PC-9 (cell line): ENCODE measurements around the gene NOL6. TPM values are rescaled to one million over a fixed set of nuclear protein-coding genes. Genes with fewer than 3 reads are reported as not detected.

Source experiments
- BruUV-seq: library from RNA; stranded (reverse); fragments of 400-500 nt; replicated peaks from 2 replicates; lab custom pipeline; 2021; lab: Mats Ljungman, UMichigan
- CTCF ChIA-PET: fragments of 300-600 bp; sonication (Branson Sonifier 250); formaldehyde crosslinking; loops from one replicate; lab custom pipeline; 2022; ENCODE audit warnings: antibody characterized with exemption; lab: Charles Lee
- POLR2A ChIA-PET: fragments of 300-600 bp; sonication (Branson Sonifier 250); formaldehyde crosslinking; loops from one replicate; lab custom pipeline; 2022; ENCODE audit warnings: antibody characterized with exemption; ENCODE audit not compliant: unreplicated experiment; lab: Charles Lee
- DNase-seq, 2 experiments: peaks; one replicate each; pipeline versions ENCODE4 v3.0.0 to v3.0.0-alpha.2; 2015 to 2022; ENCODE audit warnings: mixed read lengths in 1 of 2
- H2AFZ ChIP-seq: fragments of 200-600 bp; sonication (generic); 2 replicates; pipeline ENCODE4 v1.8.1; 2017; ENCODE audit warnings: antibody characterized with exemption
- H3F3A ChIP-seq: fragments of 200-600 bp; sonication (generic); 2 replicates; pipeline ENCODE4 v1.8.1; 2017; ENCODE audit warnings: antibody characterized with exemption, mild to moderate bottlenecking, low read depth; ENCODE audit not compliant: insufficient read depth
- H3K27ac ChIP-seq: fragments of 200-600 bp; sonication (generic); 2 replicates; pipeline ENCODE4 v1.6.1; 2016; ENCODE audit warnings: mixed run types
- H3K27me3 ChIP-seq: fragments of 200-600 bp; sonication (generic); 2 replicates; pipeline ENCODE4 v1.6.1; 2016; ENCODE audit warnings: low read depth, mixed run types; ENCODE audit not compliant: insufficient read depth
- H3K36me3 ChIP-seq: fragments of 200-600 bp; sonication (generic); 2 replicates; pipeline ENCODE4 v1.6.1; 2016; ENCODE audit warnings: low read depth, mixed run types
- H3K4me1 ChIP-seq: fragments of 200-600 bp; sonication (generic); replicated peaks from 2 replicates; pipeline ENCODE4 v1.6.1; 2016; ENCODE audit warnings: mixed run types; ENCODE audit not compliant: insufficient read depth
- H3K4me2 ChIP-seq: fragments of 200-600 bp; sonication (generic); 2 replicates; pipeline ENCODE4 v1.6.1; 2017; ENCODE audit warnings: mixed run types
- H3K4me3 ChIP-seq: fragments of 200-600 bp; sonication (generic); 2 replicates; pipeline ENCODE4 v1.6.1; 2016; ENCODE audit warnings: mixed run types
- H3K79me2 ChIP-seq: fragments of 200-600 bp; sonication (generic); 2 replicates; pipeline ENCODE4 v1.6.1; 2017; ENCODE audit warnings: low read depth, mixed run types
- H3K9me2 ChIP-seq: fragments of 200-600 bp; sonication (generic); 2 replicates; pipeline ENCODE4 v1.8.1; 2017; ENCODE audit warnings: mild to moderate bottlenecking; ENCODE audit not compliant: insufficient read depth
- H3K9me3 ChIP-seq: fragments of 200-600 bp; sonication (generic); 2 replicates; pipeline ENCODE4 v1.8.1; 2016; ENCODE audit warnings: low read depth; ENCODE audit not compliant: insufficient read depth
- H4K20me1 ChIP-seq: fragments of 200-600 bp; sonication (generic); 2 replicates; pipeline ENCODE4 v1.8.1; 2017; ENCODE audit not compliant: insufficient read depth
- EZH2 ChIP-seq: fragments of 200-600 bp; sonication (generic); IDR thresholded peaks from 2 replicates; pipeline ENCODE4 v1.8.0; 2017; ENCODE audit warnings: antibody characterized with exemption, low read depth
- intact Hi-C: fragments of 100-400 bp; cut with micrococcal nuclease; formaldehyde crosslinking; loops from one replicate; pipeline ENCODE4 v1.10.0; 2022; ENCODE audit not compliant: unreplicated experiment
- total RNA-seq: library from RNA; stranded (reverse); gene quantifications from 2 replicates; pipeline ENCODE4 v1.2.3, GENCODE V29; 2021
- TF ChIP-seq, protein P1 (sequence below): fragments of 200-600 bp; sonication (generic); conservative IDR thresholded peaks from 2 replicates; pipeline ENCODE4 v1.6.1; 2017; ENCODE audit warnings: mixed run types, antibody characterized with exemption, mild to moderate bottlenecking, moderate library complexity

The NOL6 gene
- total RNA-seq, 1 experiment from 2014 or later = 15.5 TPM

DNA sequence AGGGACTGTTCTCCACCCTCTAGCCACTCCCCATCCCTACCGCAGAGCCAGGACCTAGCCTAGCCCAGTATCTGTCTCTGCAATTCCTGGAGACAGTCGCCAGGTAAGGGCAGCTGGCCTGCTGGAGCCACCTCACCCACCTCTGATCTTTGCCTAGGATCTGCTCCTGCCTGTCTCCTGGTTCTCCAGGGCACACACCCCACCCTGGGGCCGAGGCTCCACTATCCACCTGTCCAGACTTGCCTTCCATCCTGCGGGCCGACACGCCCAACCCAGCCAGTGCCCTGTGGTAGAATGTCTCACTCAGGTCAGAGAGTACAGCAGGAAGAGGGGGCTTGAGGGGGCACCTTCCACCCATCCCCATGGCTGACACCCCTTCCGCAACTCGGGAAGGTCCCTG, 55.6 kb downstream of the NOL6 start:
- no peaks in the 10 kb centered on the region for H3K9me2 ChIP-seq
- H3K4me1 ChIP-seq = peaks cover 27% of the 10 kb centered on the region
- H3K27me3 ChIP-seq = no peaks in the 10 kb centered on the region
- intact Hi-C loops = loop anchor here (5.0 kb wide), 1 partner anchor 34 kb away; no protein-coding TSS in a partner anchor
- DNase-seq = peak in 1 of 2 experiments; percentile 70
- TF ChIP-seq, protein P1, sequence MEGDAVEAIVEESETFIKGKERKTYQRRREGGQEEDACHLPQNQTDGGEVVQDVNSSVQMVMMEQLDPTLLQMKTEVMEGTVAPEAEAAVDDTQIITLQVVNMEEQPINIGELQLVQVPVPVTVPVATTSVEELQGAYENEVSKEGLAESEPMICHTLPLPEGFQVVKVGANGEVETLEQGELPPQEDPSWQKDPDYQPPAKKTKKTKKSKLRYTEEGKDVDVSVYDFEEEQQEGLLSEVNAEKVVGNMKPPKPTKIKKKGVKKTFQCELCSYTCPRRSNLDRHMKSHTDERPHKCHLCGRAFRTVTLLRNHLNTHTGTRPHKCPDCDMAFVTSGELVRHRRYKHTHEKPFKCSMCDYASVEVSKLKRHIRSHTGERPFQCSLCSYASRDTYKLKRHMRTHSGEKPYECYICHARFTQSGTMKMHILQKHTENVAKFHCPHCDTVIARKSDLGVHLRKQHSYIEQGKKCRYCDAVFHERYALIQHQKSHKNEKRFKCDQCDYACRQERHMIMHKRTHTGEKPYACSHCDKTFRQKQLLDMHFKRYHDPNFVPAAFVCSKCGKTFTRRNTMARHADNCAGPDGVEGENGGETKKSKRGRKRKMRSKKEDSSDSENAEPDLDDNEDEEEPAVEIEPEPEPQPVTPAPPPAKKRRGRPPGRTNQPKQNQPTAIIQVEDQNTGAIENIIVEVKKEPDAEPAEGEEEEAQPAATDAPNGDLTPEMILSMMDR = no peak
- TF ChIP-seq EZH2 = no peak
- H3F3A ChIP-seq = 0 out of 2 replicates have a peak, but pooled peaks cover 6% of the 10 kb centered on the region
- ChIA-PET CTCF (interaction anchor here (0.6 kb wide), 1 partner anchor 29 kb away, joined by 3 read pairs; the partner anchor contains the start of gene AQP3), POLR2A (interaction anchor here (0.6 kb wide), 1 partner anchor 203 kb away, joined by 4 read pairs; no protein-coding TSS in a partner anchor)
- H4K20me1 ChIP-seq = no peaks in the 10 kb centered on the region
- H3K9me3 ChIP-seq = no peaks in the 10 kb centered on the region
- no peak overlapping the region for H2AFZ ChIP-seq
- no peaks in the 10 kb centered on the region for H3K36me3 ChIP-seq
- H3K4me3 ChIP-seq = no peak overlapping the region
- H3K27ac ChIP-seq = no peak overlapping the region
- H3K79me2 ChIP-seq = no peaks in the 10 kb centered on the region
- H3K4me2 ChIP-seq = no peak overlapping the region
- no TSS peak for BruUV-seq

- 0 out of 2 replicates have a peak, but pooled peaks cover 6% of the 10 kb centered on the region for H3F3A ChIP-seq
- no TSS peak for BruUV-seq
- no peaks in the 10 kb centered on the region for H3K9me2 ChIP-seq
- no peak overlapping the region for H2AFZ ChIP-seq
- peaks cover 27% of the 10 kb centered on the region for H3K4me1 ChIP-seq
- DNase-seq = no peak
- H3K36me3 ChIP-seq = no peaks in the 10 kb centered on the region
- intact Hi-C loops = loop anchor here (5.0 kb wide), 1 partner anchor 35 kb away; no protein-coding TSS in a partner anchor
- H3K4me3 ChIP-seq = no peak overlapping the region
- H3K9me3 ChIP-seq = no peaks in the 10 kb centered on the region
- no peaks in the 10 kb centered on the region for H3K27me3 ChIP-seq
- H4K20me1 ChIP-seq = no peaks in the 10 kb centered on the region
- CTCF ChIA-PET = no interaction called here
- TF ChIP-seq, protein P1 = no peak
- no peak for TF ChIP-seq EZH2
- H3K4me2 ChIP-seq = no peak overlapping the region
- H3K27ac ChIP-seq = no peak overlapping the region
- POLR2A ChIA-PET = no interaction called here
- no peaks in the 10 kb centered on the region for H3K79me2 ChIP-seq
Measured at GRCh38 chr9:33416996-33417395, 56.7 kb downstream of the NOL6 start.

DNA sequence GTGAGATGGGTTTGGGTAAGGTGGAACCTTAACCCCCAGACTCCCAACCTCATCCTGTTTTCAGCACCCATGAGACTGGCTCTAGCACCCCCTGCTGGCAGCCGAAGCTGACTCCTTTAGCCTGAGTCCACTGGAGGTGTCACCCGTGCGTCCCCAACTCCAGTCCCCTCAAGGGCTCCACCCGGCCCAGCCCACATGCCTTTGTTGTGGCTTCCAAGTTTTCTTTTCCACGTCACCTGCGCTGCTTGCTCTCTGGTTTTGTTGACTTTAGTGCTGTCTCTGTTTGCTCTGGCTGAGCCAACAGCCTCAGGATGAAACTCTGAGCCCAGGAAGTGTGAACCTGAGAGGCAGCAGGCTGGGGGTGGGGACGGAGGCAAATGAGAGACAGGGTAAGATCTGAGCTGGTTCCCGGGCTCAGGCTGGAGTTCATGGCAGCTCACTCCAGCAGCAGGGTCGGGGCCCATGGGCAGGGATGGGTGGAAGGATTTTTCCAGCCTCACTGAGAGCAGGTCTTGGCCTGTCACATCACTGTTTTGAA, 58.2 kb downstream of the NOL6 start:
- no peaks in the 10 kb centered on the region for H3K9me2 ChIP-seq
- peaks cover 27% of the 10 kb centered on the region for H3K4me1 ChIP-seq
- no peaks in the 10 kb centered on the region for H3K36me3 ChIP-seq
- H4K20me1 ChIP-seq = no peaks in the 10 kb centered on the region
- TF ChIP-seq, protein P1 = peak; percentile 83
- TF ChIP-seq EZH2 = no peak
- H2AFZ ChIP-seq = no peak overlapping the region
- H3K27me3 ChIP-seq = no peaks in the 10 kb centered on the region
- no peaks in the 10 kb centered on the region for H3F3A ChIP-seq
- CTCF ChIA-PET = interaction anchor here (0.6 to 2.0 kb wide), 7 partner anchors 12 to 51 kb away, joined by 3 to 17 read pairs (median 7); partner anchors contain the start of gene AQP3
- H3K27ac ChIP-seq = peak overlapping the region; percentile 22; the same call in 1 of the 2 replicates
- no peaks in the 10 kb centered on the region for H3K9me3 ChIP-seq
- no TSS peak for BruUV-seq
- intact Hi-C loops = loop anchor here (5.0 kb wide), 1 partner anchor 37 kb away; no protein-coding TSS in a partner anchor
- H3K79me2 ChIP-seq = no peaks in the 10 kb centered on the region
- DNase-seq = peak; percentile 80 to 95
- H3K4me2 ChIP-seq = peak overlapping the region; percentile 61
- POLR2A ChIA-PET = interaction anchor here (0.5 to 0.7 kb wide), 2 partner anchors 21 to 25 kb away, joined by 3 to 9 read pairs; no protein-coding TSS in a partner anchor
- no peak overlapping the region for H3K4me3 ChIP-seq
